RPMI8226 (cell line): ENCODE results near the gene IMMP2L.
"Not testable (repeated sequence)": the region's sequence is repeated elsewhere in the genome, so short reads cannot be mapped to it uniquely, and the experiment has no call there.

Source experiments
- DNase-seq: peaks from one replicate; pipeline ENCODE4 v3.0.0-alpha.2; 2015

IMMP2L gene

GRCh38 chr7:111091593-111092358 is 470.5 kb downstream of the IMMP2L start:
- no peak for DNase-seq

GRCh38 chr7:111090846-111091245 is 471.4 kb downstream of the IMMP2L start, which contains the start of gene LRRN3:
Gene LRRN3, plus strand, starts transcription at chr7:111091127. Its CDS starts 31,646 bp downstream, at chr7:111122773.
- no peak for DNase-seq

- DNase-seq: peak; percentile 30
Measured at GRCh38 chr7:111089822-111090426, 472.4 kb downstream of the IMMP2L start.

- no peak for DNase-seq
Measured at GRCh38 chr7:111088328-111088727, 474.0 kb downstream of the IMMP2L start.

GRCh38 chr7:111086532-111086931 is 475.8 kb downstream of the IMMP2L start:
- no peak for DNase-seq

GRCh38 chr7:111085356-111085755 is 476.9 kb downstream of the IMMP2L start:
- DNase-seq: no peak

- peak; percentile 25 for DNase-seq
Measured at GRCh38 chr7:111083413-111083812, 478.9 kb downstream of the IMMP2L start.

GRCh38 chr7:111082351-111082750 is 479.9 kb downstream of the IMMP2L start:
- no peak for DNase-seq

GRCh38 chr7:111081546-111082267 is 480.6 kb downstream of the IMMP2L start:
- DNase-seq: no peak

GRCh38 chr7:111080495-111081105 is 481.7 kb downstream of the IMMP2L start:
- DNase-seq: no peak

GRCh38 chr7:111077001-111077400 is 485.3 kb downstream of the IMMP2L start:
- DNase-seq: no peak

- no peak for DNase-seq
Measured at GRCh38 chr7:111076205-111076604, 486.1 kb downstream of the IMMP2L start.

- DNase-seq: no peak
Measured at GRCh38 chr7:111075498-111075897, 486.8 kb downstream of the IMMP2L start.

GRCh38 chr7:111074748-111075146 is 487.5 kb downstream of the IMMP2L start:
- DNase-seq: no peak

GRCh38 chr7:111074071-111074747 is 488.1 kb downstream of the IMMP2L start:
- DNase-seq: no peak

GRCh38 chr7:111072658-111073057 is 489.6 kb downstream of the IMMP2L start:
- not testable (repeated sequence) for DNase-seq

- no peak for DNase-seq
Measured at GRCh38 chr7:111071556-111071955, 490.7 kb downstream of the IMMP2L start.

GRCh38 chr7:111068618-111069017 is 493.7 kb downstream of the IMMP2L start:
- DNase-seq: no peak

- DNase-seq: no peak
Measured at GRCh38 chr7:111067682-111068081, 494.6 kb downstream of the IMMP2L start.

- no peak for DNase-seq
Measured at GRCh38 chr7:111067251-111067650, 495.0 kb downstream of the IMMP2L start.

GRCh38 chr7:111063166-111063565 is 499.1 kb downstream of the IMMP2L start:
- DNase-seq: no peak

- no peak for DNase-seq
Measured at GRCh38 chr7:111059833-111060232, 502.5 kb downstream of the IMMP2L start.

- no peak for DNase-seq
Measured at GRCh38 chr7:111057066-111057465, 505.2 kb downstream of the IMMP2L start.
